Keratinocyte (primary cell): ENCODE results near the gene PPTC7. TPM values are rescaled to one million over a fixed set of nuclear protein-coding genes. Genes with fewer than 3 reads are reported as not detected.
A peak's percentile ranks its signal among the peaks of the same experiment; 100 is the strongest.
"Not testable (repeated sequence)": the region's sequence is repeated elsewhere in the genome, so short reads cannot be mapped to it uniquely, and the experiment has no call there.

ENCODE experiments used
- DNase-seq: peaks from one replicate; pipeline ENCODE4 v3.0.0-alpha.2; 2011; ENCODE audit warnings: low read depth, missing footprints, low spot score
- FAIRE-seq: peaks from 2 replicates; lab custom pipeline; 2011; peaks lifted over from hg19 to GRCh38; lab: Jason Lieb, UNC
- H2AFZ ChIP-seq: 2 replicates; pipeline ENCODE4 v1.6.0; 2012; ENCODE audit warnings: low read length, control low read depth, inconsistent platforms; ENCODE audit not compliant: control insufficient read depth
- H3K27ac ChIP-seq: 2 replicates; pipeline ENCODE4 v1.5.1; 2011; ENCODE audit warnings: low read length; ENCODE audit not compliant: control insufficient read depth, insufficient read depth
- H3K27me3 ChIP-seq: 3 replicates; pipeline ENCODE4 v1.6.0; 2011; ENCODE audit warnings: low read length; ENCODE audit not compliant: control insufficient read depth, insufficient read depth; ENCODE audit errors: extremely low read depth
- H3K36me3 ChIP-seq, 2 experiments: 2 replicates in 1 of 2; 3 replicates in 1 of 2; pipeline ENCODE4 v1.5.1; 2011; ENCODE audit warnings: low read length in 2 of 2, mild to moderate bottlenecking in 1 of 2; ENCODE audit not compliant: control insufficient read depth in 2 of 2, insufficient read depth in 2 of 2; ENCODE audit errors: extremely low read depth in 1 of 2
- H3K4me1 ChIP-seq: 3 replicates; pipeline ENCODE4 v1.5.1; 2011; ENCODE audit warnings: low read length; ENCODE audit not compliant: control insufficient read depth, insufficient read depth; ENCODE audit errors: extremely low read depth
- H3K4me2 ChIP-seq: 3 replicates; pipeline ENCODE4 v1.6.0; 2011; ENCODE audit warnings: low read depth, low read length; ENCODE audit not compliant: control insufficient read depth, insufficient read depth; ENCODE audit errors: extremely low read depth
- H3K4me3 ChIP-seq, 3 experiments: fragments of 200-600 bp in 1 of 3; sonication (generic) in 1 of 3; 2 replicates in 2 of 3; 3 replicates in 1 of 3; pipeline ENCODE4 v1.5.1; 2011 to 2016; ENCODE audit warnings: low read length in 3 of 3, mild to moderate bottlenecking in 3 of 3, control low read depth in 2 of 3, inconsistent platforms in 1 of 3, low read depth in 1 of 3, mixed read lengths in 1 of 3, mixed run types in 1 of 3, moderate library complexity in 1 of 3; ENCODE audit not compliant: control insufficient read depth in 2 of 3, insufficient read depth in 2 of 3; ENCODE audit errors: extremely low read depth in 1 of 3
- H3K79me2 ChIP-seq: 2 replicates; pipeline ENCODE4 v1.6.0; 2012; ENCODE audit warnings: low read length; ENCODE audit not compliant: control insufficient read depth, insufficient read depth
- H3K9ac ChIP-seq: 3 replicates; pipeline ENCODE4 v1.6.0; 2011; ENCODE audit warnings: low read length; ENCODE audit not compliant: control insufficient read depth, insufficient read depth; ENCODE audit errors: extremely low read depth
- H3K9me1 ChIP-seq: 3 replicates; pipeline ENCODE4 v1.6.0; 2011; ENCODE audit warnings: low read length; ENCODE audit not compliant: control insufficient read depth, insufficient read depth; ENCODE audit errors: extremely low read depth
- H3K9me3 ChIP-seq: 2 replicates; pipeline ENCODE4 v1.5.1; 2012; ENCODE audit warnings: low read depth, low read length; ENCODE audit not compliant: control insufficient read depth
- H4K20me1 ChIP-seq: 3 replicates; pipeline ENCODE4 v1.6.0; 2011; ENCODE audit warnings: low read length; ENCODE audit not compliant: control insufficient read depth, insufficient read depth; ENCODE audit errors: extremely low read depth
- CTCF ChIP-seq, 3 experiments: IDR thresholded peaks in 1 of 3; conservative IDR thresholded peaks in 1 of 3; optimal IDR thresholded peaks in 1 of 3; 2 replicates in 2 of 3; 3 replicates in 1 of 3; pipeline versions ENCODE3 to v1.5.1; 2011; ENCODE audit warnings: low read length in 3 of 3, mild to moderate bottlenecking in 3 of 3, moderate library complexity in 2 of 3, control low read depth in 1 of 3, inconsistent platforms in 1 of 3; ENCODE audit not compliant: insufficient read depth in 2 of 3; ENCODE audit errors: extremely low read depth in 1 of 3
- EZH2 ChIP-seq: IDR thresholded peaks from one replicate; pipeline ENCODE4 v1.6.1; 2012; ENCODE audit warnings: inconsistent platforms, mild to moderate bottlenecking, low read length, moderate library complexity
- dilution Hi-C: fragments of 300-500 bp; cut with MboI; formaldehyde crosslinking; loops from one replicate; pipeline ENCODE4 v1.7.0; 2020; ENCODE audit warnings: low sequenced_read_pairs; ENCODE audit not compliant: extremely low pct_ligation_motif_present
- polyA plus RNA-seq, 5 experiments: library from polyadenylated mRNA; depleted of rRNA in 3 of 5; stranded (reverse) in 3 of 5; stranded (forward) in 1 of 5; unstranded in 1 of 5; fragments of >200 nt; gene quantifications; 1 replicate in 1 of 5; 2 replicates in 3 of 5; 3 replicates in 1 of 5; pipeline versions ENCODE4 v1.2.1 to v1.2.3, GENCODE V29; 2011 to 2012; ENCODE audit warnings: missing spikeins in 2 of 5, low read depth in 1 of 5, low replicate concordance in 1 of 5

The PPTC7 gene
- polyA plus RNA-seq, 1 donor (not counting 4 experiments of a cell fraction or from before 2014, with no cell fraction given), result 35.9 TPM

GRCh38 chr12:110606253-110606611 lies 23.1 kb upstream of the PPTC7 start:
- Histone ChIP-seq H3K4me3 (no peak overlapping the region), H3K9ac (no peak overlapping the region), H2AFZ (no peak overlapping the region), H3K79me2 (no peaks in the 10 kb centered on the region), H4K20me1 (no peaks in the 10 kb centered on the region), H3K9me1 (no peaks in the 10 kb centered on the region), H3K4me2 (no peak overlapping the region), H3K27ac (no peak overlapping the region), H3K27me3 (no peaks in the 10 kb centered on the region), H3K36me3 (no peaks in the 10 kb centered on the region), H3K4me1 (no peaks in the 10 kb centered on the region), H3K9me3 (no peaks in the 10 kb centered on the region)
- FAIRE-seq (no peak), DNase-seq (no peak)
- TF ChIP-seq EZH2 (no peak), CTCF (optimal IDR thresholded peaks at IDR 0.05 in 1 of 3, IDR thresholded peaks at IDR 0.05 in 1 of 3, conservative IDR thresholded peaks at IDR 0.05 in 1 of 3; ENCODE audit: extremely low read depth in 1 of 3, insufficient read depth in 2 of 3, low read length in 3 of 3) (no peak)
- dilution Hi-C loops, result no loop called here

DNA sequence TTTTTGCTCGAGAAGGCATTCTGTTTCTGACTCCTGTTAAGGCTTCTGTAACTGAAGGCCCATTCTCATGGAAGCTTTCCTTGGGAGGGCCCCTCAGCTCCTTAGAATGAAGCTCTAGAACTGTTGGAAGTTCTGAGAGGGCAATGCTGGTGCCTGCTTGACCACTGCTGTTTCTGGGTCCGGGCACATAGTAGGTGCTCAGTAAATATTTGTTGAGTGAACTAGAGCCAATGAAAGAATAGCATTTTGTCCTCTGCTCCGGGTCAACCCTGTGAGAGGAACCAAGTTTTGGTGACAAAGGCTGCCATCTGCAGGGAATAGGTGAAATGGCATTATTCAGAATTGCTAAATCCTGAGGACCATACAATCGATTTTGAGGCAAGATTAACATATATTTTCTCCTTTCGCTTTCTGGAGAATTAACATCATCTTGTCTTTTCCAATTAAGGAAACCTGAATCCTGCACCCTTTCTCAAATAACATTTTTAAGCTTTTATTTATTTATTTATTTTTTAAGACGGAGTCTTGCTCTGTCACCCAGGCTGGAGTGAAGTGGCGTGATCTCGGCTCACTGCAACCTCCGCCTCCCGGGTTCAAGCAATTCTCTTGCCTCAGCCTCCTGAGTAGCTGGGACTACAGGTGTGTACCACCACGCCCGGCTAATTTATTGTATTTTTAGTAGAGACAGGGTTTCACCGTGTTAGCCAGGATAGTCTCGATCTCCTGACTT lies 19.1 kb upstream of the PPTC7 start:
- H3K9me1 ChIP-seq, H3K4me1 ChIP-seq, dilution Hi-C loops, H3K79me2 ChIP-seq, H3K9me3 ChIP-seq, H4K20me1 ChIP-seq, H3K4me3 ChIP-seq, H3K27me3 ChIP-seq, H3K4me2 ChIP-seq, H2AFZ ChIP-seq, H3K27ac ChIP-seq, DNase-seq, H3K9ac ChIP-seq, H3K36me3 ChIP-seq: not testable (repeated sequence)
- FAIRE-seq, result peak; percentile 70
- peak; percentile 58 to 78 (median 72) for TF ChIP-seq CTCF (optimal IDR thresholded peaks at IDR 0.05 in 1 of 3, IDR thresholded peaks at IDR 0.05 in 1 of 3, conservative IDR thresholded peaks at IDR 0.05 in 1 of 3; ENCODE audit: extremely low read depth in 1 of 3, insufficient read depth in 2 of 3, low read length in 3 of 3)
